Liver (tissue), 9 donors: ENCODE results near the gene ASPHD1. TPM values are rescaled to one million over a fixed set of nuclear protein-coding genes. Genes with fewer than 3 reads are reported as not detected.

Experiments
- DNase-seq: peaks from one replicate; pipeline ENCODE4 v3.0.0-alpha.2; 2017; ENCODE audit warnings: low spot score
- H3K27ac ChIP-seq, 2 donors: one replicate each; pipeline ENCODE4 v1.7.0; 2013; ENCODE audit warnings: inconsistent platforms in 2 of 2, low read length in 2 of 2, control low read depth in 1 of 2, low read depth in 1 of 2, mild to moderate bottlenecking in 1 of 2
- H3K27me3 ChIP-seq, 4 donors: one replicate each; pipeline versions ENCODE4 v1.6.1 to v1.7.0; 2013; ENCODE audit warnings: low read length in 3 of 4, inconsistent platforms in 1 of 4, mild to moderate bottlenecking in 1 of 4, moderate library complexity in 1 of 4; ENCODE audit not compliant: control insufficient read depth in 4 of 4, insufficient read depth in 4 of 4
- H3K36me3 ChIP-seq, 4 donors: one replicate each; pipeline versions ENCODE4 v1.6.1 to v1.7.0; 2013; ENCODE audit warnings: low read length in 3 of 4, mild to moderate bottlenecking in 3 of 4, low read depth in 1 of 4, moderate library complexity in 1 of 4; ENCODE audit not compliant: control insufficient read depth in 4 of 4, insufficient read depth in 3 of 4
- H3K4me1 ChIP-seq, 4 donors: one replicate each; pipeline versions ENCODE4 v1.6.1 to v1.7.0; 2013; ENCODE audit warnings: low read length in 3 of 4, mild to moderate bottlenecking in 3 of 4, moderate library complexity in 1 of 4; ENCODE audit not compliant: control insufficient read depth in 4 of 4, insufficient read depth in 4 of 4
- H3K4me3 ChIP-seq, 3 donors: one replicate each; pipeline versions ENCODE4 v1.6.1 to v1.7.0; 2013; ENCODE audit warnings: low read length in 3 of 3, control low read depth in 1 of 3, low read depth in 1 of 3, mild to moderate bottlenecking in 1 of 3
- H3K9ac ChIP-seq, 2 donors: one replicate each; pipeline ENCODE4 v1.7.0; 2013; ENCODE audit warnings: low read length in 2 of 2, mild to moderate bottlenecking in 2 of 2, moderate library complexity in 2 of 2, control low read depth in 1 of 2, low read depth in 1 of 2
- H3K9me3 ChIP-seq, 4 donors: one replicate each; pipeline versions ENCODE4 v1.6.1 to v1.7.0; 2013; ENCODE audit warnings: low read length in 3 of 4; ENCODE audit not compliant: control insufficient read depth in 4 of 4
- ATF3 ChIP-seq: IDR thresholded peaks from 2 replicates; pipeline ENCODE4 v1.6.1; 2016; ENCODE audit warnings: antibody characterized with exemption
- CTCF ChIP-seq: fragments of 150-350 bp; IDR thresholded peaks from 2 replicates; pipeline ENCODE4 v1.5.1; 2017; ENCODE audit warnings: improper control_type of control experiment, low read depth, low read length; ENCODE audit not compliant: missing input control
- EGR1 ChIP-seq, 2 donors: IDR thresholded peaks; 2 replicates each; pipeline ENCODE4 v1.6.1; 2016 to 2018; ENCODE audit warnings: antibody characterized with exemption in 2 of 2, low read depth in 2 of 2
- FOXA1 ChIP-seq: IDR thresholded peaks from 2 replicates; pipeline ENCODE4 v1.6.1; 2016; ENCODE audit warnings: antibody characterized with exemption
- FOXA2 ChIP-seq: IDR thresholded peaks from 2 replicates; pipeline ENCODE4 v1.6.1; 2016; ENCODE audit warnings: antibody characterized with exemption
- GABPA ChIP-seq, 2 donors: IDR thresholded peaks in 1 of 2; conservative IDR thresholded peaks in 1 of 2; 2 replicates each; pipeline ENCODE4 v1.6.1; 2016; ENCODE audit warnings: antibody characterized with exemption in 2 of 2, mild to moderate bottlenecking in 1 of 2, moderate library complexity in 1 of 2
- HNF4A ChIP-seq, 2 donors: conservative IDR thresholded peaks; 2 replicates each; pipeline ENCODE4 v1.6.1; 2016; ENCODE audit warnings: antibody characterized with exemption in 2 of 2, mild to moderate bottlenecking in 2 of 2
- HNF4G ChIP-seq: IDR thresholded peaks from 2 replicates; pipeline ENCODE4 v1.6.1; 2016; ENCODE audit warnings: antibody characterized with exemption
- JUND ChIP-seq, 2 donors: IDR thresholded peaks; 2 replicates each; pipeline ENCODE4 v1.6.1; 2016; ENCODE audit warnings: antibody characterized with exemption in 2 of 2
- MAX ChIP-seq: IDR thresholded peaks from 2 replicates; pipeline ENCODE4 v1.6.1; 2016; ENCODE audit warnings: antibody characterized with exemption
- NR2F2 ChIP-seq: IDR thresholded peaks from 2 replicates; pipeline ENCODE4 v1.6.1; 2016; ENCODE audit warnings: antibody characterized with exemption
- RAD21 ChIP-seq, 2 donors: IDR thresholded peaks; 2 replicates each; pipeline ENCODE4 v1.6.1; 2016; ENCODE audit warnings: antibody characterized with exemption in 2 of 2, mild to moderate bottlenecking in 2 of 2
- REST ChIP-seq: IDR thresholded peaks from 2 replicates; pipeline ENCODE4 v1.6.1; 2016; ENCODE audit warnings: antibody characterized with exemption, mild to moderate bottlenecking
- RXRA ChIP-seq, 2 donors: IDR thresholded peaks; 2 replicates each; pipeline ENCODE4 v1.6.1; 2017 to 2018; ENCODE audit warnings: antibody characterized with exemption in 2 of 2, mild to moderate bottlenecking in 1 of 2
- SP1 ChIP-seq: IDR thresholded peaks from 2 replicates; pipeline ENCODE4 v1.6.1; 2018; ENCODE audit warnings: antibody characterized with exemption, mild to moderate bottlenecking
- TAF1 ChIP-seq: conservative IDR thresholded peaks from 2 replicates; pipeline ENCODE4 v1.6.1; 2016; ENCODE audit warnings: antibody characterized with exemption, mild to moderate bottlenecking
- YY1 ChIP-seq: IDR thresholded peaks from 2 replicates; pipeline ENCODE4 v1.6.1; 2016; ENCODE audit warnings: antibody characterized with exemption, mild to moderate bottlenecking
- ZBTB33 ChIP-seq: IDR thresholded peaks from 2 replicates; pipeline ENCODE4 v1.6.1; 2016; ENCODE audit warnings: antibody characterized with exemption
- WGBS: extraction: QIAGEN DNeasy Blood & Tissue Kit; methylation state at CpG from one replicate; pipeline ENCODE4 v1.1.7; 2013; 5-methylcytosine and 5-hydroxymethylcytosine counted together
- polyA plus RNA-seq, 2 donors: library from polyadenylated mRNA; stranded (reverse) in 1 of 2; unstranded in 1 of 2; fragments of 200-250 nt in 1 of 2; fragments of >200 nt in 1 of 2; fragmentation: Nextera tagmentation in 1 of 2; extraction: Ambion mirVana in 1 of 2; gene quantifications; one replicate each; pipeline versions ENCODE4 v1.2.1 to v1.2.3, GENCODE V29; 2013 to 2015
- total RNA-seq, 2 donors: library from RNA; depleted of rRNA; stranded (reverse); fragments of >200 nt; gene quantifications; one replicate each; pipeline ENCODE4 v1.2.3, GENCODE V29; 2014
- donor health status: healthy.
- donor health status: healthy.
- donor health status: healthy.
- donor health status: healthy.
- donor health status: healthy.

ASPHD1 gene
- total and polyA plus RNA-seq, 4 donors = 0.25 to 0.28 TPM; not detected in 2

GRCh38 chr16:29950806-29951461 is 50.6 kb downstream of the ASPHD1 start:
- H3K36me3 ChIP-seq = no peaks in the 10 kb centered on the region
- H3K9ac ChIP-seq = no peak overlapping the region
- DNase-seq = no peak
- no peak for TF ChIP-seq MAX
- no peak for TF ChIP-seq FOXA2
- TF ChIP-seq HNF4A (conservative IDR thresholded peaks at IDR 0.05) = no peak
- TF ChIP-seq FOXA1 = no peak
- no peak for TF ChIP-seq SP1
- no peaks in the 10 kb centered on the region for H3K9me3 ChIP-seq
- no peaks in the 10 kb centered on the region for H3K27me3 ChIP-seq
- WGBS = 90% methylated on average over 4 of the region's 4 CpGs
- no peak overlapping the region for H3K4me3 ChIP-seq
- no peak overlapping the region for H3K27ac ChIP-seq
- H3K4me1 ChIP-seq = no peaks in the 10 kb centered on the region

- Histone ChIP-seq H3K27me3 (no peaks in the 10 kb centered on the region), H3K4me1 (no peaks in the 10 kb centered on the region), H3K9me3 (no peaks in the 10 kb centered on the region), H3K27ac (no peak overlapping the region), H3K4me3 (no peak overlapping the region), H3K36me3 (no peaks in the 10 kb centered on the region), H3K9ac (no peak overlapping the region)
- DNase-seq = no peak
- TF ChIP-seq TAF1 (no peak), NR2F2 (no peak), RAD21 (IDR thresholded peaks at IDR 0.05) (no peak), JUND (IDR thresholded peaks at IDR 0.05) (no peak), EGR1 (IDR thresholded peaks at IDR 0.05; ENCODE audit: low read depth in 2 of 2) (no peak), HNF4A (conservative IDR thresholded peaks at IDR 0.05) (no peak), FOXA2 (no peak), SP1 (no peak), HNF4G (no peak), RXRA (IDR thresholded peaks at IDR 0.05) (no peak), CTCF (no peak), YY1 (no peak), MAX (no peak), ATF3 (no peak), GABPA (IDR thresholded peaks at IDR 0.05 in 1 of 2, conservative IDR thresholded peaks at IDR 0.05 in 1 of 2) (no peak), ZBTB33 (no peak), REST (no peak)
- 91% methylated on average over 8 of the region's 8 CpGs for WGBS
Measured at GRCh38 chr16:29951625-29952365, 51.5 kb downstream of the ASPHD1 start.
